ENCODE measurements around the gene PRSS35. TPM values are rescaled to one million over a fixed set of nuclear protein-coding genes. Genes with fewer than 3 reads are reported as not detected.

The PRSS35 gene
- total RNA-seq (2021; ENCODE audit: unreplicated experiment) (0.10 TPM), Bru-seq, nascent RNA (percentile 10 among the genes with signal in this experiment), BruChase-seq, experiment 1, labeled RNA remaining after a 2-hour chase (percentile 6 among the genes with signal in this experiment), BruChase-seq, experiment 2, labeled RNA remaining after a 6-hour chase (percentile 7 among the genes with signal in this experiment)
- not detected for polyA plus RNA-seq (2012; ENCODE audit: insufficient read length)
- long read RNA-seq, result 0 reads

DNA sequence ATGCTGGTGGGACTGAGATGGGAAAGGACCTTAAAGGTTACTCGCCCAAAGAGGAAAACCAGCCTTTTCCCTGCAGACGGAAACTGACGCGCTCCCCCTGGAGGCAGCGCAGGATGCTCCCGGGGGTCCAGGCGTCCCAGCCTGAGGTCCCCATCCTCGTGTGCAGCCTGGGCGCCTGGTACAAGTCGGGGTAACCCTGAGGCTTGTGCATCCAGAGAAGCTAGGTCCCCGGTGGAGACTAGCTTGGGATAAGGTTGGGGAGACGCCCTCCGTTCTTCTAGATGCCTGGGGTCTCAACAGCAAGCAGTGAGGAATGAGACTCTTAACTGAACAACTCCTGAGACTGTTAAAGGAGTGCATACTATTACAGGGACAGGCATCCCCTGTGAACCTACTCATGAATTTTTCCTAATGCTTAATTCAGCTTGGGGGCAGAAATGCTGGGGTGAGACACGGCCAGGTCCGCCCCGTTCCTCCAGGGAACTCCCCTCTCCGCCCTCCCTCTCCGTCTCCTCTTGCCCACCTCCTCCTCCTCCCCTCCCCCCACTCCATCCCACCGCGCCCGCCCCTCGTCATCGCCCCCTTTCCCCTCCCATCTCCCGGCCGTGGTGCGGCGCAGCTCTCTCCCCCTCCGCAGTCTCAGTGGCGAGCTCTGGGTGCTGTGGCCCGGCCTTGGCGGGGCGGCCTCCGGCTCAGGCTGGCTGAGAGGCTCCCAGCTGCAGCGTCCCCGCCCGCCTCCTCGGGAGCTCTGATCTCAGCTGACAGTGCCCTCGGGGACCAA is at the start of gene PRSS35:
Gene PRSS35, plus strand, starts transcription at position 634 of the 781 bp plus-strand sequence. CDS start 10,908 bp downstream, outside the sequence.
- H3K27ac ChIP-seq (ENCODE audit: low read length), result no peak within 1 kb of the TSS
- ATAC-seq (peak; percentile 92), DNase-seq (ENCODE audit: low read depth, low spot score) (no peak)
- peaks cover 7% of the 10 kb centered on the region; the same call in 1 of the 2 replicates for H3K27me3 ChIP-seq (ENCODE audit: control insufficient read depth, insufficient read depth, low read length)
- ChIA-PET CTCF (interaction anchor here (0.6 to 2.6 kb wide), 10 partner anchors 32 to 852 kb away, joined by 3 to 10 read pairs (median 6); partner anchors contain the start of genes DOP1A and ME1), POLR2A (interaction anchor here (0.7 kb wide), 1 partner anchor 99 kb away, joined by 4 read pairs; no protein-coding TSS in a partner anchor)
- TF ChIP-seq, protein P1, sequence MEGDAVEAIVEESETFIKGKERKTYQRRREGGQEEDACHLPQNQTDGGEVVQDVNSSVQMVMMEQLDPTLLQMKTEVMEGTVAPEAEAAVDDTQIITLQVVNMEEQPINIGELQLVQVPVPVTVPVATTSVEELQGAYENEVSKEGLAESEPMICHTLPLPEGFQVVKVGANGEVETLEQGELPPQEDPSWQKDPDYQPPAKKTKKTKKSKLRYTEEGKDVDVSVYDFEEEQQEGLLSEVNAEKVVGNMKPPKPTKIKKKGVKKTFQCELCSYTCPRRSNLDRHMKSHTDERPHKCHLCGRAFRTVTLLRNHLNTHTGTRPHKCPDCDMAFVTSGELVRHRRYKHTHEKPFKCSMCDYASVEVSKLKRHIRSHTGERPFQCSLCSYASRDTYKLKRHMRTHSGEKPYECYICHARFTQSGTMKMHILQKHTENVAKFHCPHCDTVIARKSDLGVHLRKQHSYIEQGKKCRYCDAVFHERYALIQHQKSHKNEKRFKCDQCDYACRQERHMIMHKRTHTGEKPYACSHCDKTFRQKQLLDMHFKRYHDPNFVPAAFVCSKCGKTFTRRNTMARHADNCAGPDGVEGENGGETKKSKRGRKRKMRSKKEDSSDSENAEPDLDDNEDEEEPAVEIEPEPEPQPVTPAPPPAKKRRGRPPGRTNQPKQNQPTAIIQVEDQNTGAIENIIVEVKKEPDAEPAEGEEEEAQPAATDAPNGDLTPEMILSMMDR (IDR thresholded peaks at IDR 0.05), result peak; percentile 92
- TF ChIP-seq TCF7L2 (IDR thresholded peaks at IDR 0.05; ENCODE audit: low read depth, low read length), result no peak
- no peaks in the 10 kb centered on the region for H3K9me3 ChIP-seq (ENCODE audit: control insufficient read depth, insufficient read depth, low read depth, low read length)
- intact Hi-C loops (cut with micrococcal nuclease; ENCODE audit: unreplicated experiment), result loop anchor here (1.0 to 5.0 kb wide), 2 partner anchors 290 to 445 kb away; partner anchors contain the start of genes DOP1A and UBE3D
- in situ Hi-C loops (cut with HindIII; ENCODE audit: low pct_unique_long_range_greater_than_20kb, low sequenced_read_pairs), result loop anchor here (25.0 kb wide), 1 partner anchor 425 kb away; no protein-coding TSS in a partner anchor
- BruUV-seq (replicated peaks), result no TSS peak
- peak within 1 kb of the TSS; percentile 42 to 71 for H3K4me3 ChIP-seq (ENCODE audit: low read depth in 2 of 2, low read length in 2 of 2)
- H3K4me1 ChIP-seq (ENCODE audit: control insufficient read depth, insufficient read depth, low read length), result no peaks in the 10 kb centered on the region
- no peaks in the 10 kb centered on the region for H3K36me3 ChIP-seq (ENCODE audit: control insufficient read depth, insufficient read depth, low read length)

DNA sequence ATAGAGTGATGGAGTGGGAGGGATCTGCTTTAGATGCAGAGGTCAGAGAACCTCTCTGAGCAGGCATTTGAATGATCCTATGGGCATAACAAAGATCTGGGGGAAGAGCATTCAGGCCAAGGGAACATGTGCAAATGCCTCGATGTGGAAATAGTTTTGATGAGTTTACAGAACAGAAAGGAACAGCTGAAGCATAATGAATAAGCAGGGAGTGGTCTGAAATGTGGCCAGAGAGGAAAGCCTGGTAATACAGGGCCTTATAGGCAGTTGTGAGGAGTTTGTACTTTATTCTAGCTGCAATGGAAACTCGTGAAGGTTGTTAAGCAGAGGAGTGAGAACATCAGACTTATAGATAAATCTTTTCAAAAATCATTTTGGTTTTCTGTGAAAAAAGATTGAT is 48.4 kb upstream of the PRSS35 start:
- CTCF ChIA-PET, result no interaction called here
- no peak for ATAC-seq
- intact Hi-C loops (cut with micrococcal nuclease; ENCODE audit: unreplicated experiment), result no loop called here

More for the DNA sequence above, 48.4 kb upstream of the PRSS35 start:
- no peaks in the 10 kb centered on the region for H3K36me3 ChIP-seq (ENCODE audit: control insufficient read depth, insufficient read depth, low read length)
- no peaks in the 10 kb centered on the region for H3K27me3 ChIP-seq (ENCODE audit: control insufficient read depth, insufficient read depth, low read length)
- no peaks in the 10 kb centered on the region for H3K4me1 ChIP-seq (ENCODE audit: control insufficient read depth, insufficient read depth, low read length)
- no peak for DNase-seq (ENCODE audit: low read depth, low spot score)
- no peak overlapping the region for H3K4me3 ChIP-seq (ENCODE audit: low read depth in 2 of 2, low read length in 2 of 2)
- no peaks in the 10 kb centered on the region for H3K9me3 ChIP-seq (ENCODE audit: control insufficient read depth, insufficient read depth, low read depth, low read length)
- TF ChIP-seq, protein P2, sequence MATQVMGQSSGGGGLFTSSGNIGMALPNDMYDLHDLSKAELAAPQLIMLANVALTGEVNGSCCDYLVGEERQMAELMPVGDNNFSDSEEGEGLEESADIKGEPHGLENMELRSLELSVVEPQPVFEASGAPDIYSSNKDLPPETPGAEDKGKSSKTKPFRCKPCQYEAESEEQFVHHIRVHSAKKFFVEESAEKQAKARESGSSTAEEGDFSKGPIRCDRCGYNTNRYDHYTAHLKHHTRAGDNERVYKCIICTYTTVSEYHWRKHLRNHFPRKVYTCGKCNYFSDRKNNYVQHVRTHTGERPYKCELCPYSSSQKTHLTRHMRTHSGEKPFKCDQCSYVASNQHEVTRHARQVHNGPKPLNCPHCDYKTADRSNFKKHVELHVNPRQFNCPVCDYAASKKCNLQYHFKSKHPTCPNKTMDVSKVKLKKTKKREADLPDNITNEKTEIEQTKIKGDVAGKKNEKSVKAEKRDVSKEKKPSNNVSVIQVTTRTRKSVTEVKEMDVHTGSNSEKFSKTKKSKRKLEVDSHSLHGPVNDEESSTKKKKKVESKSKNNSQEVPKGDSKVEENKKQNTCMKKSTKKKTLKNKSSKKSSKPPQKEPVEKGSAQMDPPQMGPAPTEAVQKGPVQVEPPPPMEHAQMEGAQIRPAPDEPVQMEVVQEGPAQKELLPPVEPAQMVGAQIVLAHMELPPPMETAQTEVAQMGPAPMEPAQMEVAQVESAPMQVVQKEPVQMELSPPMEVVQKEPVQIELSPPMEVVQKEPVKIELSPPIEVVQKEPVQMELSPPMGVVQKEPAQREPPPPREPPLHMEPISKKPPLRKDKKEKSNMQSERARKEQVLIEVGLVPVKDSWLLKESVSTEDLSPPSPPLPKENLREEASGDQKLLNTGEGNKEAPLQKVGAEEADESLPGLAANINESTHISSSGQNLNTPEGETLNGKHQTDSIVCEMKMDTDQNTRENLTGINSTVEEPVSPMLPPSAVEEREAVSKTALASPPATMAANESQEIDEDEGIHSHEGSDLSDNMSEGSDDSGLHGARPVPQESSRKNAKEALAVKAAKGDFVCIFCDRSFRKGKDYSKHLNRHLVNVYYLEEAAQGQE (IDR thresholded peaks at IDR 0.05; ENCODE audit: insufficient read depth in 1 of 2, low read depth in 2 of 2, low read length in 1 of 2), result no peak
- TF ChIP-seq SIN3A (IDR thresholded peaks at IDR 0.05; ENCODE audit: borderline replicate concordance, insufficient read depth, low read depth, low read length) (no peak), TCF7L2 (IDR thresholded peaks at IDR 0.05; ENCODE audit: low read depth, low read length) (no peak), POLR2AphosphoS5 (IDR thresholded peaks at IDR 0.05; ENCODE audit: low read depth, low read length) (no peak)
- TF ChIP-seq, protein P1 (IDR thresholded peaks at IDR 0.05), result no peak
- BruUV-seq (replicated peaks), result no TSS peak
- POLR2A ChIA-PET, result no interaction called here
- in situ Hi-C loops (cut with HindIII; ENCODE audit: low pct_unique_long_range_greater_than_20kb, low sequenced_read_pairs), result no loop called here
- no peak overlapping the region for H3K27ac ChIP-seq (ENCODE audit: low read length)
